GM21576 (cell line): Measurements from ENCODE around the gene FAM9C.

Source experiments
- ATAC-seq: cut with Tn5 transposase; IDR thresholded peaks from one replicate; pipeline ENCODE4 v1.9.1; 2021; ENCODE audit warnings: mild to moderate bottlenecking, moderate library complexity; ENCODE audit not compliant: unreplicated experiment

The FAM9C gene

GRCh38 chrX:13008851-13009250 lies 35.6 kb downstream of the FAM9C start:
- no peak for ATAC-seq

GRCh38 chrX:13008189-13008533 lies 36.3 kb downstream of the FAM9C start:
- no peak for ATAC-seq

- ATAC-seq, result no peak
Measured at GRCh38 chrX:13007519-13008188, 36.8 kb downstream of the FAM9C start.

GRCh38 chrX:13005661-13006473 lies 38.6 kb downstream of the FAM9C start:
- peak; percentile 51 for ATAC-seq

- ATAC-seq, result no peak
Measured at GRCh38 chrX:13001961-13002671, 42.3 kb downstream of the FAM9C start.

GRCh38 chrX:13001097-13001496 lies 43.3 kb downstream of the FAM9C start:
- ATAC-seq, result no peak

- ATAC-seq, result peak; percentile 43
Measured at GRCh38 chrX:13000301-13000811, 44.1 kb downstream of the FAM9C start.

GRCh38 chrX:12999422-12999821 lies 45.0 kb downstream of the FAM9C start:
- ATAC-seq, result peak; percentile 51

- no peak for ATAC-seq
Measured at GRCh38 chrX:12997906-12998687, 46.3 kb downstream of the FAM9C start.

GRCh38 chrX:12996934-12997435 lies 47.4 kb downstream of the FAM9C start:
- no peak for ATAC-seq

GRCh38 chrX:12994321-12994720 lies 50.1 kb downstream of the FAM9C start:
- ATAC-seq, result no peak

GRCh38 chrX:12993826-12994225 lies 50.6 kb downstream of the FAM9C start:
- ATAC-seq, result no peak

- no peak for ATAC-seq
Measured at GRCh38 chrX:12992544-12993118, 51.8 kb downstream of the FAM9C start.

- ATAC-seq, result no peak
Measured at GRCh38 chrX:12991575-12991974, 52.8 kb downstream of the FAM9C start.

- no peak for ATAC-seq
Measured at GRCh38 chrX:12989461-12989860, 55.0 kb downstream of the FAM9C start.

GRCh38 chrX:12988797-12989196 lies 55.6 kb downstream of the FAM9C start:
- no peak for ATAC-seq

GRCh38 chrX:12987900-12988594 lies 56.4 kb downstream of the FAM9C start:
- ATAC-seq, result no peak

- no peak for ATAC-seq
Measured at GRCh38 chrX:12987340-12987739, 57.1 kb downstream of the FAM9C start.

- ATAC-seq, result no peak
Measured at GRCh38 chrX:12986886-12987285, 57.5 kb downstream of the FAM9C start.
